Colon (tissue), 2 donors: ENCODE results near the gene IL2RA.
"Not testable (repeated sequence)": the region's sequence is repeated elsewhere in the genome, so short reads cannot be mapped to it uniquely, and the experiment has no call there.

Source experiments
- FAIRE-seq: peaks from 2 replicates; lab custom pipeline; 2012; peaks lifted over from hg19 to GRCh38; lab: Jason Lieb, UNC
- donor health status: control.
- donor health status: control.

IL2RA gene

GRCh38 chr10:5983774-5984173, 78.4 kb downstream of the IL2RA start:
- no peak for FAIRE-seq

DNA sequence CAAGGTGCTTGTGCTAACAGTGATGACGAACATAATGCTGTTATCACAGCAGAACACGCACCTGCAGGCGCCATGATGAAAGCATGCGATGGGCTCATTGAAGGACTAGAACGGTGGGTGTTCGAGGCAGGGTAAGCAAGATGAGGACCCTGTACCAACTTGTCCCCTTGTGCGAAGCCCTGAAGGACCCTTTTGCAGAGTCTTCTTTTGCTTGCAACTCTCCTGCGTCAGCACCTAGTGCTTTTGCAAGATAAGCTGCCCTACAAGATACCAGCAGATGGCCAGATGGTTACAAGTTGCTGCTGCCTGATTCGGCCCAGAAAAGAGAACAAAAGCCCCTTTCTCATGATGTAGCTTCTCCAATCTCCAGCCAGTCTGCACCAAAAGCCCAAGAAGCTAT, 80.6 kb downstream of the IL2RA start:
- no peak for FAIRE-seq

DNA sequence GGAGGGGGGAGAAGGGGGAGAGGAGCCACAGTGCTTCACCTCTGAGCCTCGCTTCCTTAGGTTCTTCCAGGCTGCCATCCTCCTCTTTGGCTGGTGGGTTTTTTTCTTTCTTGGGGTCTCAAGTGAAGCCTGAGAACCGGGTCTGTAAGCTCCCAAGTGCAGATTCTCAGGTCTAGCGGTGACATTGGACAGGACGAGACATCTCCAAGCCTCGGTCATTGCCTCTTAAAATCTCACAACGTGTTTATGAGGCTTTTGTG, 84.0 kb downstream of the IL2RA start:
- FAIRE-seq, result no peak

- FAIRE-seq, result no peak
These were observed 84.5 kb downstream of the IL2RA start, which contains the start of gene IL15RA for GRCh38 chr10:5977471-5978229. Gene IL15RA (minus strand): TSS chr10:5977543. CDS start chr10:5977492, 51 bp downstream.

DNA sequence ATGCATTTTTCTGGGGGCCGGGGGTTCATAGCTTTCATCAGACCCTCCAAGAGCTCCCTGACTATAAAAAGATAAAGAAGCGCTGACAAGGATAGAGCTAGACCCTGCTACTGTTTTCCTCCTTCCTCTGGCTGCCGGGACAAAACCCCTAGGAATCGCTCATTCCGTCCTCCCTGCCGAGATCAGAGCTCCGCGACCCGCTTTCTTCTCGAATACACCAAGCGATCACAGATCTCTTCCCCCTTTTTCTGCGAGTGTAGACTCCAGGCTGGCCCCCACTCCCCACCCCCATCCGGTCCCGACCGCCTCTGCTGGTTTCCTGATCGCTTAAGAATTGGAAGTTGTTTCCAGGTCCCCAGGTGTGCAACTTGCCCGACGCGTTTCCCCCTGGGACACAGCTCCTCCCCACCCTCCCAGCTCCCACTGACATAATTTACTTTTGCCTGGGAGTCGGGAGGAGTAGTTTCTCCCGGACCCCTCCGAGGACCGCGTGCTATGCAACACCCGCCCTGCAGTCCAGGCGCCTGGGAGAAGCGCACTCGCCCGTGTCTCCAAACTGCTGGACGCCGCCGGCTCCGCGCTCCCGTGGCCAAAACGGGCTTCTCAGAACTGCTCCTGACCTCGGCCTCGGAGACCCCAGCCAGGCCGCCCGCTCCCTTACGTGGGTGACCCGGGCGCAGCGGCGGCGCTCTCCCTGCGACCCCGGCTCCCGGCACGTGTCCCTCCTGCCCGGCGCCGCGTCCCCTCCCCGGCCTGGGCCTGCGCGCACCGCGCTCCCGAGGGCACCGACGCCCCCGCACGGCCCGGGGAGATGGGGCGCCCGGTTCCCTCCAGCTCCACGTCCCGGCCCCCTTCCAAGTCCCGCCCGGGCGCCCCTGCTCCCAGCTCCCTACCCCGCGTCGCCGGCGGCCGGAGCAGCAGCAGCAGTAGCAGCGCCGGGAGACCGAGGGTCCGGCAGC, 85.4 kb downstream of the IL2RA start:
- no peak for FAIRE-seq

DNA sequence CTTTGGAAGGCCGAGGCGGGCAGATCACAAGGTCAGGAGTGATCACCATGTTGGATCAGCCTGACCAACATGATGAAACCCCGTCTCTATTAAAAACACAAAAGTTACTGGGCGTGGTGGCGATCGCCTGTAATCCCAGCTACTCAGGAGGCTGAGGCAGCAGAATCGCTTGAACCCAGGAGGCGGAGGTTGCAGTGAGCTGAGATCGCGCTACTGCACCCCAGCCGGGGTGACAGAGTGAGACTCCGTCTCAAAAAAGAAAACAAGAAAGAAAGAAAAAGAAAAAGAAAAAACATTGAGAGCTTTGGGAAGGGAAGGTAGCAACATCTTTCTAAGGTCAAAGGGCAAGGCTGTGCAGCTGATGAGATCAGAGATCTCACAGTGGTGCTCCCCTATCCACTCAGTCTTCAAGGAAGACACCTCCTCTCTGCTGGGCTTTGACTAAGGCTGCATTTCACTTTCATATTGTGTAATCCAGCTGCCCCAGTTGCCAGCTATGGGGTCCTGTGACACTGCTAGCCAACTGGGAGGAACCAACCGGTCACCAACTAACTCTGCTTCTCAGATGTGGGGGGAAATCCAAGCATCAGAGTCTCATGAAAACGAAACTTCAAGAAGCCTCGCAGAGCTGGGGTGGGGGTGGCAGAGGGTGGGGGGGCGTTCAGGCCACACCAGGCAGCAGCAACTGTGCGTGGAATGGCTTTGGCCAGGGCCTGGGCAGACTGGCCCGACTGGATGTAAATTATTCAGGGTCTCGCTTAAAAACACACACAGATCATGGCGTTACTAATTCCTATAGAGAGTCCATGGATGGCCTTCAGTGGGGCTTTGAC, 86.3 kb downstream of the IL2RA start:
- FAIRE-seq, result no peak

DNA sequence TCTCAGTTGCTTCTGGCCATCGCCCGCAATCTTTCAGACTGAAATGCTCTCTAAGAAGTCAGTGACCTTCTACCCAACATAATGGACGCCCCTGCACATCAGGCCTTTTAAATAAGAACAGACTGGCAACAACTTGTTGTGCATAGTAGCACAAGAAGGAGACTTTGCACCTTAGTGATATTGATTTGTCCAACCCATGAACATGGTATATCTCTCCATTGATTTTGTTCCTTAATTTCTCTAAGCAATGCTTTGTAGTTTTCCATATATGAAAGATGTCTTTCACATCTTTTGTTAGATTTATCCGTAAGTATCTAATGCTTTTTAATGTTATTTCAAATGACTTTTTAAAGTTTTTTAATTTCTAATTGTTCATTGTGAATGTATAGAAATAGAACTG, 89.1 kb downstream of the IL2RA start:
- FAIRE-seq, result no peak

DNA sequence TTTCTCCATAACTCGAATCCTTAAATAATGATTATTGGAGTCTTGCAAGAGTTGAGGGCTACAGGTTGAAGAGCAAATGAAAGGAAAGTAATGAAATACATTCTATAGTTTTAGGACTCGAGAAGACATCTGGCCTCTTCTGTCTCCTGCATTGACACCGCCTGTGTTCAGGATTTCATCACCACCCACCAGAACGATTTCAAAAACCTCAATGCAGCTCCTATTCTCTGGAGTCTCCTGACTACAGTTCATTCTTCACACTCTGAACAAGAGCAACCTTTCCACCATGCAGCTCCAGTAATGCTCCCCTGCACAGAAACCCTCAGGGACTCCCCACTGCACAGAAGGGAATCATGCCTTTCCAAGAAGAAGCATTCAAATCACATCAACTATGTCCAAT, 90.3 kb downstream of the IL2RA start:
- no peak for FAIRE-seq

GRCh38 chr10:5971315-5971832, 90.8 kb downstream of the IL2RA start:
- no peak for FAIRE-seq

DNA sequence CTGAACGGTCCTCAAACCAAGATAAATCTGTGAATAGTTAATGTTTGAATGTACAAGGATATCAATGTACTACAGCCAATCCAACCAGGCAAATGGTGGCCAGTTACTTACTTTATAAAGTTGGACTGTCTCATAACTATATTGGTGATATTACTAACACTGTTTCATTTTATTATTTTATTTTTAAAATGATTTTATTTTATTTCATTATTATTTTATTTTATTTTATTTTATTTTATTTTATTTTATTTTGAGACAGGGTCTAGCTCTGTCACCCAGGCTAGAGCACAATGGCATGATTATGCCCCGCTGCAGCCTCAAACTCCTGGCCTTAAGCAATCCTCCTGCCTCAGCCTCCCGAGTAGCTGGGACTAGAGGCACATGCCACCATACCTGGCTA, 91.6 kb downstream of the IL2RA start:
- no peak for FAIRE-seq

- no peak for FAIRE-seq
These were observed 92.1 kb downstream of the IL2RA start for GRCh38 chr10:5970066-5970465.

DNA sequence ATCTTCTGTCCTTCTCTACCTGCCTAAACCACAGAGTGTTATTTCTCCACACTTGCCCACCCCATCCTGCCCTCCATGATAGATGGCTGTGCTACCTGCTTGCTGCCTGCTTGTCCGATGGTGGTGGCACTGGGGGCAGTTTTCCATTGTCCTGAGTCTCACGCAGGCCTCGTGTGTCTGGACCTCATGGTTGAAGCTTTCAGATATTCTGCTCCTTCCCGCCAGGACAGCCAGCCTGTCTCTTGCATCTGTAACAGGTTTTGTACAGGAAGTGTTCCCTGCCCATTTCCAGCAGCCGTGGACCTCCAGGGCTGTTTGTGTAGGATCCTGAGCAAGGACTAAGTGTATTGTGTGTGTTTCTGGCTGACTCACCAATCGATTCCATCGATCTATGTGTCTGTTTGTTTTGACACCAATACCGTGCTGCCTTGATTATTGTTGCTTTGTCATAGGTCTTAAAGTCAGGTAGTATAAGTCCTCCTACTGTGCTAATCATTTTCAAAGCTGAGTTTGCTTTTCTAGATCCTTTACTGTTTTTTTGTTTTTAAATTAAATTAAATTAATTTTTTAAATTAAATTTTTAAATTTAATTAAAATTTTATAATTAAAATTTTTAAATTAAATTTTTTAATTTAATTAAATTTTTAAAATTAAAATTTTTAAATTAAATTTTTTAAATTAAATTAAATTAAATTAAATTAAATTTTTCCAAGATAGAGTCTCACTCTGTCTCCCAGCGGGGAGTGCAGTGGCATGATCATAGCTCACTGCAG, 93.3 kb downstream of the IL2RA start:
- FAIRE-seq, result no peak

DNA sequence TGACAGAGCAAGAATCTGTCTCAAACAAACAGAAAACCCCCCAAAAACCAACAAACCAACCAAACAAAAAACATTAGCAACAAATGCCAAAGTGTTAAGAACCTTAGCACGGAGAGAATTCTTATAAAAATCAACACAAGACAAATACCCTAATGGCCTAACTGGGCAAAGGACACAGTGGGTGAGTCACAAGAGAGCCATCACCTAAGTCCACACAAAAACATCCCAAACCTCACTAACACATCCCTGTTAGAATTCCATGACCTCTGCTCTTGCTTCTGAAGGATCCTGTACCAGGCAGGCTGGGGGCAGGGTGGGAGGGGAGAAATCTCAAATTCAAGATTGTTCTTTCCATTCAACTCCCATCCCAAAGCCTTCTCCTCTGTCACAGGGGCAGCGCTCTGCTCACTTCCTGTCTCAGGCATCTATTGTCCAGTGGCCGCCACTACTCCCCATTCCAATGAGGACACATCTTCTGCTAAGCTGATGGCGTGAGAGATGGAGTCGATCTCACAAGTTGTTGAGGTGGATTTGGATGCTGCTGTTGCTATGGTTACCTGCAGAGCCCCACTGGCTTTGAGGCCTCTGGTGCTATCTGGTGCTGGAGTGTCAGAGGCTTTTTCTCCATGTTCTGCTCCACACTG, 94.0 kb downstream of the IL2RA start:
- FAIRE-seq, result no peak

GRCh38 chr10:5965266-5965665, 96.9 kb downstream of the IL2RA start:
- no peak for FAIRE-seq

GRCh38 chr10:5964736-5965135, 97.4 kb downstream of the IL2RA start:
- no peak for FAIRE-seq

DNA sequence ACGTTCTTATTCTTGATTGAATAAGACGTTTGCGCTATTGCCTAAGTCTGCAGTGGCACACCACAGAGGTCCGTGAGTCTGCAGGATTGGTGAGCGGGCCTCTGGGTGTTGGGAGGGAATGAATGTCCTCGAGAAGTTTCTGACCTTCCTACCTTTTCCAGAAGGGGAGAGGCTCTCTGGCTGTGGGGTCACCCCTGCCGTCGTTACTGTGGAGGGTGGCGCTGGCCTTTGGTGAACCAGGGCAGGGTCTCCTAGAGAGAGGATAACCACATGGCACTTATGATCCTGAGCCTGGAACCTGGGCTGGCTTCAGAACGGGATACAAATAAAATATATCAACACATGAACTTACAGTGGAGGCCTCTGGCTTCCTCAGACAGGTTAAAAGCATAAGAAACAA, 98.6 kb downstream of the IL2RA start:
- FAIRE-seq, result no peak

DNA sequence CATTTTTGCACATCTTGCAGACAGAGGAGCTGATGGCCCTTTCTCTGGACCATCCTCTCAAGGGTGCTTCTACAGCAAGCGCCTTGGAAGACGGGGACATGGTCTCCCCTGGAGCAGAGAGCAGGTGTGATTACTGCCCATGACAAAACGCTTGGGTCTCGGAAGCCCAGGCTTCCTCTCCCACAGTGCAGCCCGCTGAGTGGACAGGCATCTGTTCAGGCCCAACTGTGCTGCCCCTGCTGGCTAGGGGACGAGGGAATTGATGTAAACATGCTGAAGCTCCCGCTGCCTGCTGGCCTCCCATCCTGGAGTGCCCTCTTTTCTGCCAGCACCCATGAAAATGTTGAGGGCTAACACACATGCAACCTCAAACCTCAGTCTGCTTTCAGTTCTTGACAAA, 99.1 kb downstream of the IL2RA start:
- FAIRE-seq, result no peak

DNA sequence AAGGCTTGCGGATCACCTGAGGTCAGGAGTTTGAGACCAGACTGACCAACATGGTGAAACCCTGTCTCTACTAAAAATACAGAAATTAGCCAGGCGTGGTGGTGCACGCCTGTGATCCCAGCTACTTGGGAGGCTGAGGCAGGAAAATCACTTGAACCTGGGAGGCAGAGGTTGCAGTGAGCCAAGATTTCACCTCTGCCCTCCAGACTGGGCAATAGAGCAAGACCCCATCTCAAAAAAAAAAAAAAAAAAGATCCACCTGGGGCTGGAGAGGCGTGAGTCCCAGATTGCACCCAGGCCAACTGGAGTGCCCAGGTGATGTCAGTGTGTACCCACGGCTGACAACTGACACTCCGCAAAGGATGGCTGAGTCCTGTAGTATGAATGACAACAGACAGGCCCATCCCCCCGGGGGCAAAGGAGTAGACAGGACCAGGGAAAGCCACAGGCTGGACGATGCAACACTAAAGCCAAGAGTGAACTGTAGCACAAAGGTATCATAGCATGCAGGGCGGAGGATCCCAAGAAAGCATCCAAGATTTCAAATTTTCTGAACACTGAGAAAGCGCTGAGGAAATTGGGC, 99.7 kb downstream of the IL2RA start:
- not testable (repeated sequence) for FAIRE-seq

GRCh38 chr10:5961405-5962100, 100.6 kb downstream of the IL2RA start:
- FAIRE-seq, result no peak

GRCh38 chr10:5960973-5961275, 101.2 kb downstream of the IL2RA start:
- FAIRE-seq, result not testable (repeated sequence)
